ENCODE data around the gene GALNT16.
"Not testable (repeated sequence)": the region's sequence is repeated elsewhere in the genome, so short reads cannot be mapped to it uniquely, and the experiment has no call there.

GALNT16 gene

DNA sequence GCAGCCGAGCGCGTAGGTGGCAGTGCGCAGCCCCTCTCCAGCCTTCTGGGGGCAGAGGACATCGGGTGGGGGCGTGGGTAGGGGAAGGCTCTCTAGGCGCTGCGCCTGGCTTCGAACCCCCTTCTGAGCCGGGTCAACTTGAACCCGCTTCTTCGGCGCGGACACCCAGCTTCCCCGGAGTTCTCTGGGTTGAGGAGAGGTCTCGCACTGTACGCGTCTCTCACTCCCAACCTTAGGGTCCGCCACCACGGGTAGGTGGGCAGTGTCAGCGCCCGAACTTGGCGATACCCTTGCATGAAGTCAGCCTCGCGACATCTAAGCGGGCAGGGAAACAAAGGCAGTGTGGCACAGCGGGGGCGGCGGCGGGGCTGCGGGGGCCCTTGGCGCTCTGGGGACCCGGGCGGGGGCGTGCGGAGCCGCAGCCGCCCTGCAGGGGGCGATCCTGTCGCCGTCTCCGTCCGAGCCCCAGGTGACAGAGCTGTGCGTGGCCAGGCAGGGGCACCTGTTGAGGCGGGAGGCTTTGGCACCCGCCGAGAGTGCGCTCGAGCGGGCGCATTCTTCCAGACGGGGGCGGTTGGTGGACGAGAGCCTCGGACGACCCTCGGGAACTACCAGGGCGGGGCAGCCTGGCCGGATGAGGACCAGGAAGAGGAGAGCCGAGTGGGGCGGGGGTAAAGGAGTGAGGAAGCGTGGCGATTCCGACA, 1.1 kb downstream of the GALNT16 start:
- no peak for DNase-seq

DNA sequence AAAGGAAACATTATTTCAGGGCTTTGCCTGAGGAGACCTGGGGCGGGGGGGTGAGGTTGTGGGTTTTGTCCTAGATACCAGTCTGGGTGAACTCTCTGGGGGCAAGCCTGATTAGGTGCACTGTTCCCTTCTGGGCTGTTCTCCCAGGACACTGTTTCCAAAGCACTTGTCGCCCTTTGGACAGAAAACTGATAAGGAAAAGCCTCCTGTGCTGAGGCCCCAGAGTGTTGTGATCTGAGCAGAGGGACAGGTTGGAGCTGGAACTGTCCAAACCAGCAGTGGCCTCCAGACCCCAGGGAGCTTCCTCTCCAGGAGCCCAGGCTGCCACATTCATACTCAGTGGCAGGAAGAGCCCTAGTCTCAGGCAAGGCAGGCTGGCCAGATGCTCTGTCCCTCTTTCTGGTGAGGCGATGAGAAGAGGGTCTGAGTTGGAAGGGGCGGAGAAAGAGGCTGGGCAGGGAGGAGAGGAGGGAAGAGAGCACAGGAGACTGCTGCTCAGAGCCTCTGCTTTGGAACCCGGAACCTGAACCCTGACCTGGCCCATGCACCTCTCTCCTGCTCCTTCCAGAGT, 1.9 kb downstream of the GALNT16 start:
- DNase-seq, result no peak

DNA sequence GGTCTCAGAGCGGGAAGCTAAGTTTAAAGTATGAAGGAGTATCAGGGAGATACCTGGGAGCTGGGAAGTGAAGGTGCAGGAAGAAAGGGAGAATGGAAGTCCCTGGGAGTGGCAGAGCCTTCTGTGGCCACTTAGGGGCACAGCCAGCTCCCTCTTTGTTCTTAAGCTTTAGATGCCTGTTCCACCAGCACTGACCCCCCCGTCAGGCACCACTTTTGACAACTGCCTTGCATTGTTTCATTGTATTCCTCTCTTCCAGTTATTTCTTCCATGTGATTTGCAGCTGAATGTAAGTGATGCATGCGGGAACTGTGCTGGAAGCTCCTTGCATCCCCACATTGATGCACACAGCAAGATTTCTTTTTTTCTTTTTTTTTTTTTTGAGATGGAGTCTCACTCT, 2.6 kb downstream of the GALNT16 start:
- DNase-seq, result no peak

DNA sequence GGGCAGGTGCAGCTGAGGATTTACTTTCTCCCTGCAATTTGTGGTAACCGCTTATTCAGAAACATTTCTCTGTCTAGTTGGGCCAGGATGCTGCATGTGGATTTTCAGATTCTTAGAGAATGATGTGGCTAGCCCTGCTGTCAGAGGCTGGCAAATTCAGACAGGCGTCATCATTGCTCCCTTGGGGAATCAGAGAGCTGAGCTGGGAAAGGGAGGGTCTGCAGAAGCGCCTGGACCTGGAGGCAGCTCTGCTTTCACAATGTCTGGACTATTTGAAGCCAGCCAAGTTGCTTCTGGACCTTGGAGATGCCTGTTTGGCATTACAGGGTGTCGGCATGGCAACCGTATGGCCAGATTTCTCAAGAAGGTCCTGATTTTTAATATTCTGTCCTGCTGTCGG, 3.4 kb downstream of the GALNT16 start:
- DNase-seq, result no peak

DNA sequence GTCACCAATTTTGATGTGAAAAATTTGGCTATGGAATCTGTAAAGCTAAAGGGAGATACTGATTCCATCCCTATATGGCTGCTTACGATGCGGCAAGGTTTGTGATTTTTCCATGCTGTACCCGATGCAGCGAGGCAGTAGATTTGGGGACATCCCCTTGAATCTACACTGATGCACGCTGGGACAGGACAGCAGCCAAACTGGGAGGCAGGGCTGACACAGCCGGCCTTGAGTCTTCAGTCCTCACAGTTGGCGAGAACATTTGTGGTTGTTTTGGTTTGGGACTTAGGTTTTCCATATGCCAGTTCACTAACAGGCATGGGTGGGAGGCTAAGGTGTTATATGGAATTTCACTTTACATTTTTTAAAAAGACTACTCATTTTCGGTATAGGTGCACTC, 3.8 kb downstream of the GALNT16 start:
- DNase-seq, result no peak

DNA sequence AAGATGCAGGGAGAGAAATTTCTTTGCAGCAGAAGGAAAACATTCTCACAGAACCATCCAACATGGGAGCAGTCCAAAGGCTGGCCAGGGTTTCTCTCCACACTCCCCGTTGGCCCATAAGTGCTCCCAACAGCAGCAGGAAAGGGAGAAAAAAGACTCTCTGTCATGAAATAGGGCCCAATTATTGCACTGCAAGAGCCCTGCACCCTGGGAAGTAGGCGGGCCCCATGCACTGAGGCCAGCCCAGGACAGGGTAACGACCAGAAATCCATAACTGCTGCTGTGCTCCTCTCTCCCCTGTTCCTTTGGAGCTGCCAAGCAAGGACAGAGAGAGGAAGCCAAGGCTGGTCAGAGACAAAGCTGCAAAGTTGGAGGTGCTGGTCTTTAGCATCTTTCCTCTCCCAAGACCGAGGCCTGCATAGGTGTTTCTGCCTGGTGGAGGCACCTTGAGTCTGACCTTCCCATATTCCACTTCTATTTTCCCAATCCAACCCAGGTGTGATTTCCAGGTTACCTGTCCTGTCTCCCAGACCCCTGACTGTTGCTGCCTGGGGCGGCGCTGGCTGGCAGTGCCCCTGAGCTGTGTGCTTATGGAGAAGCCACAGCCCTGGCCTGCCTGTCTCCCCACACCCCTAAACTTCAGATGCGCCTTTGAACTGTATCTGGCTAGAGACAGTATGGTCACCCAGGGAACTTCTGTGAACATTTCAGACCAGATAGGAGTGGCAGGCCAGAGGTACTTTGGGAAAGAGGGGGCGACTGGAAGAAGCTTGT, 6.8 kb downstream of the GALNT16 start:
- DNase-seq, result no peak

DNA sequence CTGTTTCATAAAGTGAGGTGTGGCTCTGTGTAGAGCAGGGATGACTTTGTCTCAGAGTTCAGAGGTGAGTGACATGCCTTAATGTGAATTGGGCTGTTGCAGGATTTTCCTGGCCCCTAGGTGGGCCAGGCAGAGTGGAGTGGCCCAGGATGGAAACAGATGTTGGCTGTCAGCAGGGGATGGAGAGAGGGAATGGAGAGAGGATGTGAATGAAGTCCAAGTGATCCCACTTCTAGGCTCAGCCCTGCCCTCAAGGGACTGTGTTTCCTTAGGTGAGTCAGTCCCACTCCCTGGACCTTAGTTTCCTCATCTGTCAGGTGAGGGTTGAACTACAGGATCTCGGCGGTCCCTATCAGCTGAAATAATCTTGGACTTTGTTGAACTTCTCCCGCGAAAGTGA, 7.5 kb downstream of the GALNT16 start:
- DNase-seq, result no peak

DNA sequence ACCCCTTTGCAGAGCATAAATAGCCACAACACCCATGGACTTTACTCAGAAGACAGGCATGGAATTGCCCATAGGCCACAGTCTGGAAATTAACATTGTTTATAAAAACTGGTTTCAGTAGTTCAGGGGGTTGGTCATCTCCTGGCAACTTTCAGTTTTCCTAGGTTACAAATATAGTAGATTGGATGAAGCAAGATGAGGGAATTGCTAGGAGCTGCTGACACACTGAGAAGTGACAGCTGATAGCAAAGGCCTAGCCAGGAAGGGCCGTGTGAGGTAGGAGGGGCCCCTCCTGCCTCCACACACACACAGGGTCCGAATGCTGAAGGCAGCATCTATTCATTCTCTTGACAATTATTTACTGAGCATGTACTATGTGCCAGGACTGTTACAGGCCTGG, 8.3 kb downstream of the GALNT16 start:
- DNase-seq, result no peak

DNA sequence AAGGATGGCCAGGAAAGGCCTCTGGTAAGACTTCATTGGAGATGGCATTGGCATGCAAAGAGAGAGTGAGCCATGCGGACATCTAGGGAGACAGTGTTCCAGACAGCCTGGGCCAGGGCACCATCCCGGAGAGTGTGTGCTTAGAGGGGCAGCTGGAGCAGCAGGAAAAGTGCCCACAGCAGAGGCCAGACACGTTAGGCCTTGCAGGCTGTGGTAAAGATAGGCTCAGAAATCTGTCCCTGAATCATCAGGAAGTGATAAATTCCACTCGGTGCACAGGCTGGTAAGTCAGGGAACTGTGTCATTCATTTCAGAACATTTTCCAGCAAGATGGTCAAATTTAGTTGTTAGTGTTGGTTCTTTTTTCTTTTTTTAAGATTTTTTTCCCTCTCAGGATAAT, 8.8 kb downstream of the GALNT16 start:
- DNase-seq, result no peak

DNA sequence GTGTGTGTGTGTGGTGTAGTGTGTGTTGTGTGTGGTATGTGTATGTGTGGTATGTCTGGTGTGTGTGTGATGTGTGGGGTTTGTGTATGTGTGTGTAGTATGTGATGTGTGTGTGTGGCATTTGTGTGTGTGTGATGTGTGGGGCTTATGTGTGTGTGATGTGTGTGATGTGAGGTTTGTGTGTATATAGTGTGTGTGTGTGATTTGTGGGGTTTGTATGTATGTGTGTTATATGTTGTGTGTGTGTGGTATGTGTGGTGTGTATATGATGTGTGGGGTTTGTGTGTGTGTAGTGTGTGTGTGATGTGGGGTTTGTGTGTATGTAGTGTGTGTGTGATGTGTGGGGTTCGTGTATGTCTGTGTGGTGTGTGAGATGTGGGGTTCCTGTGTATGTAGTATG, 9.4 kb downstream of the GALNT16 start:
- DNase-seq, result no peak

DNA sequence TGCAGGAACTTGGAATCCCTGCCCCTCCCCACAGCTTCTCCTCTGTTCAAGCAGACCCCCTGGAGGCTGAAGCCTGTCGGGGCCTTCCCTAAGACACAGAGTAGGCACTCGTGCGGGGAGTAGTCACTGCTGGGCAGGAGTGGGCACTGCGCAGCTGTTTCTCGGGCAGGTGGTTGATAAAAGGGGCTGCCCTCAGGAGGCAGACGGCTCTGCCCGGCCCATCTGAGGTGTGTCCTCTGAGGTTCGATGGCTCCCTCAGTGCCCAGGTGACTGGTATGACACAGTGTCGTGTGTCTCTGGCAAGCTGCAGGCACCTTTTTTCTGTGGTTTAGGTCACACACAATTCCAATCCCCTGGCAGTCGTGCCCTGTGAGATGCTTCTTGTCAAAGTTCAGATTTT, 10.1 kb downstream of the GALNT16 start:
- DNase-seq, result no peak

DNA sequence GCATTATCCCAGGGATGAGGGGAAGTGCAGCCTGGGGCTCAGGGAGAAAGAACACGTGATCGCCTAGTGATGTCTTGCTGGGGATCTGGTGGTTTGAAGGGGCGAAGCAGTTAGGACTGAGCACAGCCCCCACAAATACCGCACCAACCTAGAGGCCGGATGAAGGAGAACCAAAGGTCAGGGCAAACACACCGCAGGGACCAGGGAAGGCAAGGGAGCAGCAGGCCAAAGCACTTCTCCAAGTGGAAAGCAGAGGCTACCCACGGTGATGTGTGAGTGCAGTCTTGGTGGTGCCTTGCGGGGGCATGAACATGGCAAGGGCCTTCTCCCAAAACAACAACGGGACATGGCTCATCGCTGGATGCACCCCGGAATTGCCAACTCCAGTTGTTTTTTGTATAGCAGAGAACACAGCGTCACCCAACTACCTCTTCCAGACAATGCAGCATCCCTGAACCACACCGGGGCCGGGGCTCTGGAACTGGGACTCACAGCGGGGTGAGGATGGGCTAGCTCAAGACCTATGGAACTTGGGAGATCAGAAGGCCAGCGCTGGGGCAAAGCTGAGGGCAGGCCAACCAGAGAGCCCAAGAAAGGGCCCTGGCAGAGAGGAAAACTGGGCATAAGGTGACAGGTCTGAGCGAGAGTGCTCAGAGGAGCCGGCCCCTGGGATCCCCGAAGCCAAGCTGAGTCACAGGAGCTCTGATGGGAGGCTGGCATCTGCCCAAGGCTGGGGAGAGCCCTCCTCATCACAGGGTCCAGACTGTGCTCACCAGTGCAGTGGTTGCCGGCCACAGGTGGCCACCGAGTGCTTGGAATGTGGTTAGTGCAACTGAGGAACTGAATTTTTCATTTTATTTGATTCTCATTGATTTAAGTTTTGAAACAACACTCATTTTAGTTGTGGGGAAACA, 11.1 kb downstream of the GALNT16 start:
- DNase-seq, result no peak

DNA sequence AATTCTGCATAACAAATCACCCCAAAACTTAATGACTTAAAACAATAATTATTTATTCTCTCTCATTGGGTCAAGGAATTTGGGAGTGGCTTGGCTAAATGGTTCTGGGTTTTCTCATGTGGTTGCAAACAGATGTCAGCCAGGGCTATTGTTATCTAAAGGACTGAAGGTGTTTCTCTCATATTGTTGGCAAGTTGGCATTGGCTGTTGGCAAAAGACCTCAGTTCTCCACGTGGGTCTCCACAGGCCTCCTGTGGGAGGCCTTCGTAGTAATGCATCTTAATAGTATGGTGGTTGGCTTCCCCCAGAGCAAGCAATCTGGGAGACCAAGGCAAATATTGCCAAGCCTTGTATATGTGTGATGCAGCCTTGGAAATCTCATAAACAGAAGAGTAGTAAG, 14.4 kb downstream of the GALNT16 start:
- no peak for DNase-seq

DNA sequence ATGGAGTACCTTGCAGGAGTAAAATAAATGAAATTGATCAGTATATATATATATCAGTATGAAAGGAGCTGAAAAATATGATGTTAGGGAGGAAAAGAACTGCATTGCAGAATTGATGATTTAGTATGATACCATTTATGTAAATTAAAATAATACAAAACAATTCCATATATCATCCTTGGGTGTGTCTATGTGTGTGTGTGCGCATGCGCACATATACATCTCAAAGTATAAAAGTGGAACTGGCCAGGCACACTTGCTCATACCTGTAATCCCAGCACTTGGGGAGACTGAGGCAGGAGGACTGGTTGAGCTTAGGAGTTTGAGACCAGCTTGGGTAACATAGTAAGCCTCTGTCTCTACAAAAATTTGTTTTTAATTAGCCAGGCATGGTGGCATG, 15.4 kb downstream of the GALNT16 start:
- DNase-seq, result no peak

DNA sequence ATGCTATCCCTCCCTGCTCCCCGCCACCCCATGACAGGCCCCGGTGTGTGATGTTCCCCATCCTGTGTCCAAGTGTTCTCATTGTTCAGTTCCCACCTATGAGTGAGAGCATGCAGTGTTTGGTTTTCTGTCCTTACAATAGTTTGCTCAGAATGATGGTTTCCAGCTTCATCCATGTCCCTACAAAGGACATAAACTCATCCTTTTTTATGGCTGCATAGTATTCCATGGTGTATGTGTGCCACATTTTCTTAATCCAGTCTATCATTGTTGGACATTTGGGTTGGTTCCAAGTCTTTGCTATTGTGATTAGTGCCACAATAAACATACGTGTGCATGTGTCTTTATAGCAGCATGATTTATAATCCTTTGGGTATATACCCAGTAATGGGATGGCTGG, 17.4 kb downstream of the GALNT16 start:
- not testable (repeated sequence) for DNase-seq

DNA sequence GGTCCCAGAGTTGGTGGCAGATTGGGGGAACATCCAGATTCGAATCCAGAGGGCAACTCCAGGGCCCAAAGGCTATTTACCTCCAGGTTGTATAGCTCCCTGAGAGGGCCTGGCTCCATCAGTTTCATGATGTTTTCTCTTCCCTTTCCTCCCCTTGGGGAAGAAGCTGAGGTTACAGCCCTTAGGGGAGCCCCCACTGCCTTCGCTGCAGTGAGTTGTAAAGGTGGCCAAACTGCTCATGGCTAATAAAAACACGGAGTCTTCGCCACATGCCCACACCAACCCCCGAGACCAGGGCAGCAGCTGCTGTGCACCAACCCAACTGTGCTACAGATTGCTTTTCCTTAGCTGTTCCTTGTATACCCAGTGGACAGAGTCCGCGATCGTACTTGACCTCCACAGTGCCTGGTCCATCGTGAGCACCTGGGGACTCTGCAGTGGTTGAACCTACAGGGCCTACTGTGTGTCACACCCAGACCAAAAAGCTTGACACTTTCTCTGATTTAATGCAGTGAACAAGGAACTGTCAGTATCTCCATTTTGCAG, 20.9 kb downstream of the GALNT16 start:
- DNase-seq, result no peak

DNA sequence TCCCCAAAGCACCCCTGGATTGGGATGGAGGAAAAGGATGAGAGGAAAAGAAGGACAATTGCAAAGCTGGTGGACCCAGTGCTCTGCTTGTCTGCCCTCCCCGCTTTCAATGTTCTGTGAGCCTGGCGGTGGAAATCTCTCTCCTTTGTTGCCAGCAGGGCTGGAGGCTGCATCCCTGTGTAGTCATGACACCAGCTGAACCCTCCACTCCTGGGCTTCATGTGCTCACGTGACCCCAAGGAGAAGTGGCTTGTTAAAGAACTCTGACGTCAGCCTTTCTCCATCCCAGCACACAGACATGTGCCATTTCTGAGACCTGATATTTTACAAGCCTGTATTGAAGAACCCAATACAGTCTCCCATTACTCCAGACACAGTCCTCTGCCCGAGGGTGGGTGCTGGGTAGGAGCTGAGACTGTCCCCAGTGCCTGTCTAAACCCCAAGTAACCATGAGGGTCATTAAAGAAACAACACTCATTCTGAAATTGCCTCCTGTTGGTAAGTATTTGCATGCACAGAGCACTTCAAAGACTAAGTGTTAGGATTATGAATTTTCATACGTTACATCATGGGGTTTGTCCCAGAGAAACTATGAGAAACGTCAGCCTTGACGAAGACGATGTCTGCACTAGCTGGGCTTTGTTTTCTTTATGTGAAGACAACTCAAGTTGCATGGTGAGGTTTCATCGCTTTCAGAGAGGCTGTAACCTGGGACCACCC, 21.7 kb downstream of the GALNT16 start:
- DNase-seq, result no peak

DNA sequence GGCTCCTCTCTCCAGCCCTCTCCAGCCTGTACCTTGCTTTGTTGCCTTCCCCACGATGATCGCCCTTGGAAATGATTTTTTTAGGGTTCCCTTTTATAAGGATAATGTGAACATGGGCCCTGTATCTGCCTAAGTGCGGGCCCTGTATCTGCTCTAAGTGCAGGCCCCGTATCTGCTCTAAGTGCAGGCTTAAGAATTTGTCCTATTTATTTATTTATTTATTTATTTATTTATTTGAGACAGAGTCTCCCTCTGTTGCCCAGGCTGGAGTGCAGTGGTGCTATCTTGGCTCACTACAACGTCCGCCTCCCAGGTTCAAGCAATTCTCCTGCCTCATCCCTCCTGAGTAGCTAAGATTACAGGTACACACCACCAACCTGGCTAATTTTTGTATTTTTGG, 22.5 kb downstream of the GALNT16 start:
- DNase-seq, result no peak

DNA sequence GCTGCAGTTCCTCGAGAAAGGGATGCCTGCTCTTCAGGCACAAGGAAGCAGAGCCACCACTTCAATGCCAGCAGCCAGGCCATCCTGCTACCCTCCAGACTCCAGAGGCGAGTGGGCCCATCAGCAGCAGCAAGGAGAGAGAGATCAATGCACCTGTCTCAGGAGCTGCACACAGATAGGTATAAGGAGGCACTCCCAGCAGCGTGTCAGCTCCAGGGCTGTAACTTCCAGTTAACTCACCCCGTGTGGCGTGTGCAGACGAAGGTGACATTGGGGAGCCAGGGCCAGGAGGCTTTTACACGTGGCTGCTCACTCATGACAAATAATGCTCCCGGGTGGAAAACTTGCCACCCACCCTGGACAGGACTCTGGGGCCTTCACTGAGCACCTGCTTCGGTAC, 24.2 kb downstream of the GALNT16 start:
- DNase-seq, result no peak

DNA sequence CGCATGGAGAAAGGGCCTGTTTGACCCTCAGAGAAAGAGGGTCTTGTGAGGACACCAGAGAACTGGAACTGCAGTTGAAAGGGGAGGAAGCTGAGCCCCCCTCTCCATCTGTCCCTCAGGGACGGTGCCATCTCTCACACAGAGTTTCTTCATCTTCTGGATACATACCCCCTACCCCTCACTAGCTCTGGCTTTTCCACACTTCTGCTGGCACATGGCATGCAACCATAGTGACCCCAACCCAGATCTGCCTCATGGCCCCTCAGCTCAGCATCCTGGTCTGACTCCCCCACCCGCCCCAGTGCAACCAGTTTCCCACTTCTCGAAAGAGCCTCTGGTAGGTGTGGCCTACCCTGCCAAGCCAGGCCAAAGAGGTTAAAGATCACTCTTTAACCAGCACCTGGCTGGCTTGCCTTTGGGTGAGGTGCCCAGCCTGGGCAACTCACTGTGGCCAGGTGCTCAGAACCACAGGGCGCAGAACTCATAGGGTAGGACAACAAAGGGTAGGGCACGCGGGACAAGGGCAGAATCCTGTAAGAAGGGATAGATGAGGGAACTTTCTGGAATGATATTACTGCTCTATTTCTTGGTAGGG, 25.8 kb downstream of the GALNT16 start:
- no peak for DNase-seq

DNA sequence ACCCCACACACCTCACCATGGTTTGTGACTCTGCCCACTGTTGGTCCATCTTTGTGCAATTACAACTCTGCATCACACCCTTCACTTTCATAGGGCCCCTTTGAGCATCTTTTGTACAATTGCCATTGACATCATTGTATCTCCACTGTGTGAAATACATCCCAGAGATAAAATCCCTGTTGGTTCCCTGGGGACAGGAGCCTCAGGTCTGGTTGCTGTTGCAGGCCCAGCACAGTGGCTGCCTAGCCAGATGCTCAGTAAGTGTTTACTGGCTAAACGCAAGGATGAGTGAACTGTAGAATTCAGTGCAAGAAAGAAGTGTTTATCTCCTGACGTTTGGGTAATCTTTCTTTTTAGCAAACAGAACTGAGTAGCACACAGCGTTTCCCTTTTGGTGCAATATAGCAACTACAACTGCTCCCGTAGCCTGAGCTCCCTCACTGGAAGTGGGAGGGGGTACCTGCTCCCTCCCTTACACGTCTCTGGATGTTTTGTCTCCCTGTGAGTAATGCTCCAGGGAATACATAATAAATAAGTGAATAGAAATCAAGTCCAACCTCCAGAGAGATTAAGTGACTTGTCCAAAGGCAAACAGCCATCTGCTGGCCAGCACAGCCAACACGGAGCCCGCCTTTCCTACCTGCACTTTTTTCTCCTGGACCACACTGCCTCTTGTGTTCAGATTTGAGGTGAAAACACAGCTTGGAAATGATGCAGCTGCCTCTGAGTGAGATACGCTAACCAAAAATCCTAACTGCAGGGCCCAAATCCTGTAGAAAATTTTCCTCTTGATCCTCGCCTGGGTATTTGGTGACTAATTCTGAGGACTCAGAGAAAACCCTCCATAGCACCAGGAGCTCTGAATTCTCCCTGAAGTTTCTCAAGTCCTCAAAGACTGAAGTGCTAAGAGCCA, 27.4 kb downstream of the GALNT16 start:
- DNase-seq, result no peak

All from NCI-H2081 treated with DMSO at 0.1 percent for 48 hours (cell line).